ENCODE data around the gene CLCA1.

CLCA1 gene, protein sequence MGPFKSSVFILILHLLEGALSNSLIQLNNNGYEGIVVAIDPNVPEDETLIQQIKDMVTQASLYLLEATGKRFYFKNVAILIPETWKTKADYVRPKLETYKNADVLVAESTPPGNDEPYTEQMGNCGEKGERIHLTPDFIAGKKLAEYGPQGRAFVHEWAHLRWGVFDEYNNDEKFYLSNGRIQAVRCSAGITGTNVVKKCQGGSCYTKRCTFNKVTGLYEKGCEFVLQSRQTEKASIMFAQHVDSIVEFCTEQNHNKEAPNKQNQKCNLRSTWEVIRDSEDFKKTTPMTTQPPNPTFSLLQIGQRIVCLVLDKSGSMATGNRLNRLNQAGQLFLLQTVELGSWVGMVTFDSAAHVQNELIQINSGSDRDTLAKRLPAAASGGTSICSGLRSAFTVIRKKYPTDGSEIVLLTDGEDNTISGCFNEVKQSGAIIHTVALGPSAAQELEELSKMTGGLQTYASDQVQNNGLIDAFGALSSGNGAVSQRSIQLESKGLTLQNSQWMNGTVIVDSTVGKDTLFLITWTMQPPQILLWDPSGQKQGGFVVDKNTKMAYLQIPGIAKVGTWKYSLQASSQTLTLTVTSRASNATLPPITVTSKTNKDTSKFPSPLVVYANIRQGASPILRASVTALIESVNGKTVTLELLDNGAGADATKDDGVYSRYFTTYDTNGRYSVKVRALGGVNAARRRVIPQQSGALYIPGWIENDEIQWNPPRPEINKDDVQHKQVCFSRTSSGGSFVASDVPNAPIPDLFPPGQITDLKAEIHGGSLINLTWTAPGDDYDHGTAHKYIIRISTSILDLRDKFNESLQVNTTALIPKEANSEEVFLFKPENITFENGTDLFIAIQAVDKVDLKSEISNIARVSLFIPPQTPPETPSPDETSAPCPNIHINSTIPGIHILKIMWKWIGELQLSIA

DNA sequence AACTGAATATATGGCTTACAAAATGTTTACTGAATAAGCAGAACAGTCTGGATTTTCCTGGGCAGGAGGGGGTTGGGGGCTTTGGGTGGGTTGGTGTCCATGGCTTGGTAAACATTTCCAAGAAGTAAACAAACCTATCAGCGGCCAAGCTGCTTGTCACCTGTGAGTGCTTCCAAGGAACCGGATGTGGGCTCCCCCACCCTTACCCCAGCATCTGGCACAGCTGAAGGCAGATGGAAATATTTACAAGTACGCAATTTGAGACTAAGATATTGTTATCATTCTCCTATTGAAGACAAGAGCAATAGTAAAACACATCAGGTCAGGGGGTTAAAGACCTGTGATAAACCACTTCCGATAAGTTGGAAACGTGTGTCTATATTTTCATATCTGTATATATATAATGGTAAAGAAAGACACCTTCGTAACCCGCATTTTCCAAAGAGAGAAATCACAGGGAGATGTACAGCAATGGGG lies at the start of gene CLCA1:
Gene CLCA1 (plus strand): TSS at position 427 of the 477 bp plus-strand sequence. CDS start 45 bp downstream, at position 472.
- DNase-seq: no peak

DNA sequence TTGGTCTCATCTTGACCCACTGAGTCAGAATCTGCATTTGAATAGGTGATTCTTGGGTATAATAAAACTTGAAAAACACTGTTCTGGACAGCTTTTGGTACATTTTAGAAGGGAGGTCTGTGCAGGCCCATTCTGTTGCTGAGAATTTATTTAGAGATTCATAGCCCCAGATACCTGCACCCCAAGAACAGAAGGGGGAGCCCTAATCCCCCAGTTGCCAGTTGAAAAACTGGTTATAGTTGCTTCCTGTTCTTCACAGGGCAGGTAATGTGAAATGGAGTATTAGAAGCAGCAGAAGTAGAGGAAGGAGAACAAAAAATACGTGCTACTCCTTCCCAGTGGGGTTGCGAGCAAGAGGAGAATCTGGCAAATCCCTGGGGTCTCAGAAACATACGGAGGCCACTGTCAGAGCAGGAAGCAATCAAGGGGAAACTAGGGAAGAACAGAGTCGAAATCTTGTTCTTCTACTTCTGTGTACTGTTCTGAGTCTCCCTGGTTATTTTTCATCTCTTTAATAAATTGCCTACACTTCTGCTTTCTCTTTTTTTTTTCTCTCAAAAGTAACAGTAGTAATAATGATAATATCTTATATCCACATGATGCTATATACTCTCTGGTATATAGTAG lies 49.3 kb upstream of the CLCA1 start:
- peak; percentile 31 for DNase-seq

DNA sequence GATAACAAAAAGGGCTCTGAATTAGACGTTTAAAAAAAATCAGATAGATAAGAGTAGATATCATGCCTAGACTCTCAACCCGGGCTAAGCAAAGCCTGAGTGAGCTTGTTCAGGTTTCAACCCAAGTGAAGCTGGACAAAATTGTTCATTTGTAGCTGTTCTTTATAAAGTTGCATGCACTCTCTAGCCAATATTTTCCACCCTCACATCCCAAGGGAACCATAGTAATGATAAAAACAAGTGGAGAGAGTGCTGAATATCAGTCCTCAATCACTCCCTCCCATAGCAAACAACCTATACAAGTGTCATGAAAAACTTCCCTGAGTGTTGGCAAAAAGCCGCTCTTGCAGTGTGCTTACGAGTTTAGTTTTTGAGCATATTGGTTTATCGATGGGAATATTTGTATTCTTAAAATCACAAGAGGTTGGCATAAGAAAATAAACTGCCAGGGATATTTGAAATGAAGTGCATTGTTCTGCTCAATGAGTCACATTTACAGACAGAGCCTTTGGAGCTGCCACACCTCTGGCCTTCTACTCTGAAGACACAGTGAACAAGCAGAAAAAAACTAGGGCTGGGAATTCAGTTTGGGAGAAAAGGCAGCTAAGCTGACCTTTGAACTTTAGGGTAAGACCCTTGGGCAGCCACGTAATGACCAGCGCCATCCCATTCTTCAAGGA lies 47.0 kb upstream of the CLCA1 start:
- DNase-seq: no peak

DNA sequence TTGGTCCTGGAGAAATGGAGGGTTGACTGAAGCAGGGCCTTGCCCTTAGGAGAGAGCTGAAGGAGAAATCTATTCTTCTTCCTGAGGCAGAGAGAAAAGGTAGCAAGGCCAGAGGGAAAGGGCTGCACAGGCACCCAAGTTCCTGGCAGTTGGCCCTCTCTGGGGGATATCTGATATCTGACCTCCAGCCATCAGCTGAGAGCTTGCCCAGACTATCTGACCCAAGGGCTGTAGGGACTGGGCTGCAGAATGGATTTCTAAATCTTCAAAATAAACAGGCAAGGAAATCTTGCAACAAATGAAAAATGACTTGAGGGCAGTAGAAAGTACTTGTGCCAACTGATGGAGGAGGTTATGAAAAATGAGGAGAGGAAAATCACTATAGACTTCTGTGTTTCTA lies 45.3 kb upstream of the CLCA1 start:
- no peak for DNase-seq

DNA sequence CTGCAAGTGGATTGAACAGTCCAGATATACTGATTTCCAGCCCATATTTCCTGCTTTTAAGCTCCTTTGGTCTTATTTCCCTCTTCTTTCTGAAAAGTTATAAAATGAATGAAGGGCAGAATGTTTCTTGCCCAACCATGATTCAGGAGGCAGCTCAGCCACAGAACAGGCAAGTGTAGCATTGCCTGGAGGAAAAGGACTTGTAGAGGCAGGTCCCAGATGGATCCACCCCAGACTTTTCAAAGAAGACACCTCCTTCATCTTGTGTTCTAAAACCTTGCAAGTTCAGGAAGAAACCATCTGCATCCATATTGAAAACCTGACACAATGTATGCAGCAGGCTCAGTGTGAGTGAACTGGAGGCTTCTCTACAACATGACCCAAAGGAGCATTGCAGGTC lies 44.9 kb upstream of the CLCA1 start, which contains the start of gene CLCA2:
Gene CLCA2 (plus strand): TSS at position 299 of the 400 bp plus-strand sequence. CDS start 77 bp downstream, at position 376.
- no peak for DNase-seq

DNA sequence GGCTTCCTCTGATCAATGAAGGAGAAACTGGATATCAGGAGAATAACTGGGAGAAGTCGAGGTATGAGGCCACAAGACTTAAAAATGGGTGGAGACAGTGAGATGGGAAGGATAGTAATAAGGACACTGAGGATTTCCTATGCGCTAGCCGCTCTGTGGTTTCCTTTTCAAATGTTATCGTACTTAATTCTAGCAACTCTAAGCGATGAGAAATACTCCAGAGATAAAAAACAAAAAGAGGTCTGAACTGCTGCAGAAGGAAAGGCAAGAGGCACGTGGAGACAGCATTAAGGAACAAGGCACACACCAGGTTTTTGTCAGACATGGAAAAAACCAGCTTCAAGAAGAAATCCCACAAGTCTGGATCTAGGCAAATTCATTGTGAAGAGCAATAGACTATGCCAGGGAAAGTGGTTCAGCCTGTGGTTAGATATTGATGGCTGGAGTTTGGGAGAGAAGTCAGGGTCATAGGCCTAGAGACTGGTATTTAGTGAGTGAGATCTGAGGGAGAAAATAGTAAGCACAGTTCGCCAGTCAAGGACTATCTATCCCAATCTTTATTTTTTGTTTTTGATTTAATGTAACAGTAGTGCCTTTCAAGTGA lies 39.5 kb upstream of the CLCA1 start:
- no peak for DNase-seq

DNA sequence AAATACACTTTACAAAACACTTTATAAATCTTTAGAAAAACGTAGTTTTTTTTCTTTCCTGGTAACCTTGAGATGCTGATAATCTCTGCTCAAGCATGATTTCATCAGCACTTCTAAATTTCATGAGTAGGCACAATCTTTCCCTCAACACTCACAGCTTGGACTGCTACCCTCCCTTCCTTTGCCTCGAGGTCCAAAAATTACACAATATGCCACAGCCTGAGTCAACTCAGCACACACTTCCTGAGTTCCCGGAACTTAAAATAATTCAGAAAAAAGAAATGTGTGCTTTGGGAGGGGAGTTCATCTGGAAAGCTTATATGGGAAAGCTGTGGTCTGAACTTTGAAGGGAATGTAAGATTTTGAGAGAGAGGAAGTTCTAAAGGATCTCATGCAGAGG lies 38.9 kb upstream of the CLCA1 start:
- DNase-seq: no peak

DNA sequence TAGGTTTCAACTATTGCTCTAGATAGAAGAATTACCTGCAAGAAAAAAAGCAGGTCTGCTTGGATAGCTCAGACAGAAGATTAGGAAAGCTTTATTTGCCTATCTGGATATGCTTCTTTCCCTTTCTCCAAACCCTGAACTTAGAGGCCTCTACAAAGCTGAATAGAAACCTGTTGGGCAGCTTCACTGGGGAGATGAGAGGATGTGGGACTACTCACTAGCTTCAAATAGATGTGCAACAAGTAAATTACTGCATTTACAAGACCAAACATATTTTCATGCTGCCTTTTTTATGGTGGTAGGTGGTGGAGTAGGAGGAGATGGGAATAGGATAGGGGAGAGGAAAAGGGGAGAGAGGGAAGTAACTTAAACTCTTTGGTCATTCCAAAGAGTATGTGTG lies 38.4 kb upstream of the CLCA1 start:
- no peak for DNase-seq

DNA sequence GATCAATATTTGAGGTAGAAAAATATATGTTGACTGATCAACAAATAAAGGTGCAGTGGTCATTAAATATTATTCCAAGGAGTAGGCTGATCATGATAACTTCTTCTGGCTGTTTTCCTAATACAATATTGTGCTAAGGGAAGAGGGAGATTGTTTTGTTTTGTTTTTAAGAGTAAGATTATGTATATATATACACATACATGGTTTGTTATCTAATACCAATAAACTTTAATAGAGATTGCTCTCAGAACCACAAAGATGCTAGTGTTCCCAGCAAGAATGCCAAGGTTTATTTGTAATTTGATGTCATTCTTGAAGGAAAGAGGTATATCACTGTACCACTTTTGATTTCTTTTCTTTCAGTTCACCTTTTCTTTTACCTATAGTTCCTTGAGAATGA lies 34.7 kb upstream of the CLCA1 start:
- no peak for DNase-seq

DNA sequence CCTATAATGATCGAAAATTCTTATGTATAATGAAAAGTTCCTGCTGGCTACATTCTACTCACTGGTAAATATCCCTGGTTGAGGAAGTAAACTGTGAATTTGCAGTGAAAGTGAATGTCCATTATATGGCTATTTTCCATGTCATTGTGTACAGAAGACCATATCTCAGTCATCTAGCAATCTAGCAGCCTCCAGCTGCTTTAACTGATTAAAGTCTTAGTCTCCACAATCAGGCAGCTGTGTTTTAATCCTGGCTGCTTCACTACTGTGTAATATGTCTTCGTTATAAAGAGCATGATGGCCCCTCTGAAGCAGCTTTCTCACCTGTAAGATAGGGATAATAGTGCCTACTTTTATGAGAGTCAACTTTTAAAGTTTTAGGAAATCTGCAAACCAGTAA lies 33.4 kb upstream of the CLCA1 start:
- DNase-seq: no peak

DNA sequence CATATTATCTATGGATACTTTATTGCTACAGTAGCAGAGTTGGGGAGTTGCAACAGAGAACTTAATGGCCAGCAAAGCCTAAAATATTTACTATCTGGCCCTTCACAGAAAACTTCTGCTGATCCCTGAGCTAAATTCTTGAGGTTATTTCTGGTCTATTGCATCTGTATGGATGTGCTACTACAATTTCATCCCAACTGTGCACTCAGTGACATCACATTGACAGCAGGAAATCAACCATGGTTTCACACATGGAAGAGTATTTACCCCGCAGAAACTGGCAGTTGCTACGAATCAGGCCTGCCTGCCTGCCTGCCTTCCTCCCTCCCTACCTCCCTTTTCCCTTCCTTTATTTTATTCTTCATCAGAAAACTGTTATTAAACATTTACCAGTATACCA lies 32.7 kb upstream of the CLCA1 start:
- no peak for DNase-seq

DNA sequence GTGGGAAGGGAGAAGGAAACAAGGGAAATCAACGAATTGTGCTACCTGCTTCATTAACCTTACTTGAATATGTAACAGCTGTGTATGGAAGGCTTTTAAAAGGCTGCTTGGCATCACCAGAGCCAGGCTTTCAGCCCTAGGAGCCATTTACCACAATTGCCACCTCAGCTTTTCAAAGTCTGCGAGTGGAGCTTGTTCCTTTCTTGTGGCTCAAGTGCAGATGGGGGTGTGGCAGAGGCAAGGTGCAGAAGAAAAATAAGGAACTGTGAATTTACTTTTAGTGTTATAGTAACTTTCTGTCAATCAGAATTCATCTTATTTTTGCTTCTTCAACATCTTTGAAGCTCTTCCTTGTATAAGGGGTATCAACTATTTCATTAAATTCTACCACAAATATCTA lies 27.1 kb upstream of the CLCA1 start:
- peak; percentile 37 for DNase-seq

DNA sequence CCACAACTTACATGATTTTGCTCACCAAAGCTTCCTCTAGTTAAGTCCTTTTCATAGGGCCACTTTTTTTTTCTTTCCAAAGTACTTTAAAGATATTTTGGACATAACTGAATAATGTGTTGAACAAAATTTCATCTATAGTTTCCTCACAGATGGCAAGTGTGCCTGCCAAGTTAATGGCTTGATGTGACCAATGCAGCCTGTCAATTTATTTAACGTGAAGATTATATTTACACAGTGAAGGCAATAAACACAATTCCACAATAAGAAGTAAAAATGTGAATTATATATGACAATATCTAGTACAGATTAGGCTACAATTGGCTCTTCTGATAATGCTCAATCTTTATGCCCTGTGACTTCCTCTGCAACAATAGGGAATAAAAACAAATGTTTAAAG lies 26.7 kb upstream of the CLCA1 start:
- no peak for DNase-seq

DNA sequence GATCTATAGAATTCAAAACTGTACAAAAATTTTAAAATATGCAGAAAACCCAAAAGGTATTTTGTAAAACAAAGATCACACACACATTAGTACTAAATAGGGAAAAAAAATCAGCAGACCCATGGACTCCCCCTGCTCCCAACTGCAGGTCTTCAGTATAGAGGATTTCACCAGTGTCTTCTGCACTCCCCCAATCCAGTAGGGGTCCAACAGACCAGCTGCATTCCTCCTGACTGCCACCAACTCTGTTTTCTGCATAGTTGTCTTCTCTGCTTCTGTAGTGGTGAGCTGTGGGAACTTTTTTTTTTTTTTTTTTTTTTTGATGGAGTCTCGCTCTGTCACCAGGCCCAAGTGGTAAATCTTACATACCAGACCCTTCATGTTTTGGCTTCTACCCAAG lies 22.8 kb upstream of the CLCA1 start:
- DNase-seq: no peak

DNA sequence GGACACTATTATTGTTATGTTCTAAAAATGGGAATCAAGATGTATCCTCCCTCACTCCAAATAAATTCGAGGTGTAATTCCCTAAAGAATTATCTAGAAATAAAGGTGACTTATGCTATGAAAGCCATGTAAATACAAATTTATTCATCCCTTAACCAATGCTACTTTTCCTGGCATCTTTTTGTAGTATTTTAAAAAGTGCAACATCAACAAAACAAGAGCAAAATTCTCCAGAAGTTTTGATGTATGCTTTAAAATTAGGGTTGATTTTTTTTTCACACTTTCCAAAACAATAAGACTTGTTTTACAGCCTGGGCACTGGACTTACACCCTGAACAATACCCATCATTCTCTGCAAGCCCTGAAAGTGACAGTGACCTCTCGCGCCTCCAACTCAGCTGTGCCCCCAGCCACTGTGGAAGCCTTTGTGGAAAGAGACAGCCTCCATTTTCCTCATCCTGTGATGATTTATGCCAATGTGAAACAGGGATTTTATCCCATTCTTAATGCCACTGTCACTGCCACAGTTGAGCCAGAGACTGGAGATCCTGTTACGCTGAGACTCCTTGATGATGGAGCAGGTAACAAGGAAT lies 21.4 kb upstream of the CLCA1 start:
- no peak for DNase-seq

DNA sequence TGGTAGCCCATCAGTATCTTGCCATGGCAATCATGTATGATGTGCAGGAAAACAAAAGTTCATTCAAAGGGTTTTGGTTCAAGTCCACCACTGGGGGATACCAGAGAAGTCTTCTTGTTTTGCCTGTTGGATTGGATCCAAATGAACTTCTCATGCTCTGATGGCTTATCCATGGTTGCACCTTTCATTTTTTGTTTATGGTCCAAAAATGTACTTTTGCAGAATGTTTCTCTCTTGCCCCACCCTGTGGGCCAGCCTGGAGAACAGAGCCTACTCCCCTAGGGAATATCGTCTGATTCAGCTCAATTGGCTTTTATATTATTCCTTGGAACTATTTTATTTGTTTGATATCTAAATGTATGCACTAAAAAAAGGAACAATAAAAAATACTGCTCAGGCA lies 20.1 kb upstream of the CLCA1 start:
- DNase-seq: no peak

DNA sequence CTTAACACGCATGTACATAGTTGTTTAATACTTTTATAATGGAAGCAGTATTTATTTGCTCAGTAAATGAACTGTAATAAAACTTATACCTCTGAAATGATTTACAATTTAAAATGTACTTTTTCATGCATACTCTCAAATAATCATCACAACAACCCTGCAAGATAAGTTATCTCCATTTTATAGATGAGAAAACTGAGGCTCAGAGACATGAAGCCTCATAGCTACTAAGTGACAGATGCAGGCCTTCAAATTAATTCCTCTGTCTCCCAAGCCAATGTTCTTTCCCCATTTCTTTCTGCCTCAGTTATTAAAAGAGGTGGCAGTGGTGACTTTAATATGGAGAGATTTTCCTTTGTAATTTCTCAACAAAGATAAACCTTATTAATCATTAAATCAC lies 19.6 kb upstream of the CLCA1 start:
- DNase-seq: no peak

DNA sequence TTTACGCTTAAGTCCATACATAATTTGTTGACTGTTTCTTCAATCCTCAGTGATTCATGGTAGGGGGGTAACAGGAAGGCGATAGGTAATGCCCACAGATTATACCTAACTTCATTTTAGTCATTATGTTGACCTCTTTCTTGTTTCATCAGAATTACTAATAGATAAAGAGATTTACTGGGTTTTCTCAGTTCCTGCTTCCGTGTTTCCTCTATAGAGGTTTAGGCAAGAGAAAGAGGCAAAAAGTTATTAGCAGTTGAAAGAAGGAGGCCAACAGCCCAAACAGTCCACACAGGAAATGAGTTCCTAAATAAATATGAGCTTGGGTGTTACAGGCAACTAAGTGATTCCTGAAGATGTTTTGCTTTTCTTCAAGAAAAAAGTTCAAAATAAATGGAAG lies 17.9 kb upstream of the CLCA1 start:
- no peak for DNase-seq

DNA sequence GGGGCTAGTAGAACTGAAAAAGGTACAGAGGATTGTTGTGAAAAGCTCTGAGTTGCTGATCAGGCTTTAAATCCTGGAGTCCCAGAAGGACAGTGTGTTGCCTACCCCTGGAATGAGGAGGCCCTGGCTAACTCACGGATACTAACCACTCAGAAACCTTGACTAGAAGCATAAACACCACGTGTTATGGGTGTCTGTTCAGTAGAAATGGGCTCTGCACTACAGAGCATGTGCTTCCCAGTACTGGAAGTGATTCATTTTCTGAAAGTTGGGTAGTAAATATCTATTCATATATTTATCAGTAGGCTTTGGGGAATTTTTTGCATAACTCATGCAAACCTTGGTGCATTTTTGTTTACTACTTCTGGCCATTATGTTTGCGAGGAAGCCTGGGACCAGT lies 15.1 kb upstream of the CLCA1 start:
- DNase-seq: no peak

DNA sequence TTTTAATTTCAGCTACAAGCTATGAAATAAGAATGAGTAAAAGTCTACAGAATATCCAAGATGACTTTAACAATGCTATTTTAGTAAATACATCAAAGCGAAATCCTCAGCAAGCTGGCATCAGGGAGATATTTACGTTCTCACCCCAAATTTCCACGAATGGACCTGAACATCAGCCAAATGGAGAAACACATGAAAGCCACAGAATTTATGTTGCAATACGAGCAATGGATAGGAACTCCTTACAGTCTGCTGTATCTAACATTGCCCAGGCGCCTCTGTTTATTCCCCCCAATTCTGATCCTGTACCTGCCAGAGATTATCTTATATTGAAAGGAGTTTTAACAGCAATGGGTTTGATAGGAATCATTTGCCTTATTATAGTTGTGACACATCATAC lies 13.7 kb upstream of the CLCA1 start:
- DNase-seq: no peak

DNA sequence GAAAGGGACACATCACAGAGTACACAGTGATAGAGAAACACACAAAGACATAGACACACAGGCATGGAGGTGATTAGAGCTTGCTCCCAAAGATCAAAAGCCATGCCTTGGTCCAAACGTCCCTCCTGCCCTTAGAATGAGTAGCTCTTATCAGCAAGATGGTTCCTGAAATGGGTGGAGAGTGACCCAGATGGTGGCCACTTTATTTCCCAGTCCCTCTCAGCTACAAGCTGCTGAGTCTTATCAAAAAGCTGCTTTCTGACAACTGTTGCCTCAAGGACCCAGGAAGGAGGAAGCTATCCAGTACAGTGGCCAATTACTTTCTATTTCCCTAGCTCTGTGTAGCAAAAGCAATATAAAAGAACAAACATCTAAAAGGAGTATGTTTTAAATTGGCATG lies 7.7 kb upstream of the CLCA1 start:
- DNase-seq: no peak

DNA sequence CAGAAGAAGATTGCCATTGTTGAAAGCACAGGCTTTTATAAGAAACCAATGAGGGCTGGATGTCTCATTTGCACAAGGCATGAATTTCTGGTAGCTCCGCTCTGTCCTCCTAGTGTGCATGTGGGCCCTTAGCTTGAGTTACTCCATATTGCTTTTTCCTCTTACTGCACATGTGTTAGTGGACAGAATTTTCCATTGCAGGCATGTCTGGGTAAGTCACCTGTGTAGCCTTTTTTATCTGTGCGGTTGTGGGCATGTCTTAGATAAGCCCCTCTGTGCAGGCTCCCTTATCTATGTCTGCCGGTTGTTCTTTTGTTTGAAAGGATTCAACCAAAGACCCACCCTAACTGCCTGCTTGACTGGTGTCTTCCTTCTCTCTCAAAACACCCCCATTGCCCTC lies 7.2 kb upstream of the CLCA1 start:
- DNase-seq: no peak
